ENCODE data around the gene CCL3. TPM values are rescaled to one million over a fixed set of nuclear protein-coding genes. Genes with fewer than 3 reads are reported as not detected.
"Not testable (repeated sequence)": the region's sequence is repeated elsewhere in the genome, so short reads cannot be mapped to it uniquely, and the experiment has no call there.

The CCL3 gene
- total and polyA plus RNA-seq, 2 donors (not counting 3 experiments of a cell fraction or from before 2014, with no cell fraction given) = not detected

DNA sequence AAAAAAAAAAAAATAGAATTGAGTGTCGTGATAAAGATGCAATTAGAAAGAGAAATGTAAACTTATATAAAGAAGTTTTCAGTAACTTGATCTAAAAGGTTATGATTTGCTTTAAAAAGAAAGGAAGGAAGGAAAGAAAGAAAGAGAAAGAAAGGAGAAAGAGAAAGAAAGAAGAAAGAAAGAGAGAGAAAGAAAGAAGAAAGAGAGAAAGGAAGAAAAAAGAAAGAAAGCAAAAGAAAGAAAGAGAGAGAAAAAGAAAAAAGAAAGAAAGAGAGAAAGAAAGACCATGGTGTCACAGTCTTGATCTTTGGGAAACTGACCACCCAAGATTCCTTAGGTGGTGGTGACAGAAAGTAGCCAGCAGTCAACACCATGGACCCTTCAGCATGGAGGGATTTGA, 4.3 kb upstream of the CCL3 start:
- CTCF ChIA-PET = no interaction called here
- POLR2A ChIA-PET = no interaction called here

GRCh38 chr17:36092715-36093114, 2.8 kb upstream of the CCL3 start:
- POLR2A ChIA-PET; H3K36me3 ChIP-seq (ENCODE audit: control insufficient read depth in 2 of 2, extremely low read depth in 1 of 2, insufficient read depth in 2 of 2, low read length in 2 of 2); CTCF ChIA-PET; DNase-seq (ENCODE audit: low read depth, low spot score); H3K4me1 ChIP-seq (ENCODE audit: control insufficient read depth, extremely low read depth, insufficient read depth, low read length); H3K27ac ChIP-seq (ENCODE audit: insufficient read depth, low read depth, low read length); BruUV-seq (replicated peaks); H3K4me2 ChIP-seq (ENCODE audit: insufficient read depth, low read length); H4K20me1 ChIP-seq (replicated peaks; ENCODE audit: control insufficient read depth, extremely low read depth, insufficient read depth, low read length); intact Hi-C loops (cut with micrococcal nuclease); H3K4me3 ChIP-seq (replicated peaks in 1 of 3; ENCODE audit: insufficient read depth in 1 of 3, low read depth in 1 of 3, low read length in 3 of 3); H2AFZ ChIP-seq (ENCODE audit: low read depth, low read length); dilution Hi-C loops (cut with MboI; ENCODE audit: extremely low pct_ligation_motif_present, low sequenced_read_pairs); H3K9me1 ChIP-seq (replicated peaks; ENCODE audit: control insufficient read depth, extremely low read depth, insufficient read depth, low read length); H3K9me3 ChIP-seq (replicated peaks; ENCODE audit: control insufficient read depth, insufficient read depth, low read length); FAIRE-seq; H3K79me2 ChIP-seq (ENCODE audit: control insufficient read depth, insufficient read depth, low read length); H3K9ac ChIP-seq (replicated peaks; ENCODE audit: extremely low read depth, insufficient read depth, low read length); H3K27me3 ChIP-seq (ENCODE audit: control insufficient read depth in 2 of 2, insufficient read depth in 2 of 2, low read length in 2 of 2): not testable (repeated sequence)

More for the DNA sequence above, 4.3 kb upstream of the CCL3 start:
- no TSS peak for BruUV-seq (replicated peaks)
- Histone ChIP-seq H2AFZ (ENCODE audit: low read depth, low read length) (no peak overlapping the region), H4K20me1 (replicated peaks; ENCODE audit: control insufficient read depth, extremely low read depth, insufficient read depth, low read length) (no peaks in the 10 kb centered on the region), H3K4me2 (ENCODE audit: insufficient read depth, low read length) (no peak overlapping the region), H3K79me2 (ENCODE audit: control insufficient read depth, insufficient read depth, low read length) (no peaks in the 10 kb centered on the region), H3K9ac (replicated peaks; ENCODE audit: extremely low read depth, insufficient read depth, low read length) (no peak overlapping the region), H3K9me1 (replicated peaks; ENCODE audit: control insufficient read depth, extremely low read depth, insufficient read depth, low read length) (no peaks in the 10 kb centered on the region), H3K27me3 (ENCODE audit: control insufficient read depth in 2 of 2, insufficient read depth in 2 of 2, low read length in 2 of 2) (peaks cover 7% of the 10 kb centered on the region in 2 experiments), H3K27ac (ENCODE audit: insufficient read depth, low read depth, low read length) (no peak overlapping the region), H3K9me3 (replicated peaks; ENCODE audit: control insufficient read depth, insufficient read depth, low read length) (no peaks in the 10 kb centered on the region), H3K4me3 (replicated peaks in 1 of 3; ENCODE audit: insufficient read depth in 1 of 3, low read depth in 1 of 3, low read length in 3 of 3) (no peak overlapping the region), H3K4me1 (ENCODE audit: control insufficient read depth, extremely low read depth, insufficient read depth, low read length) (no peaks in the 10 kb centered on the region), H3K36me3 (ENCODE audit: control insufficient read depth in 2 of 2, extremely low read depth in 1 of 2, insufficient read depth in 2 of 2, low read length in 2 of 2) (no peaks in the 10 kb centered on the region)
- dilution Hi-C loops (cut with MboI; ENCODE audit: extremely low pct_ligation_motif_present, low sequenced_read_pairs) (no loop called here), intact Hi-C loops (cut with micrococcal nuclease) (no loop called here)
- FAIRE-seq = no peak
- no peak for DNase-seq (ENCODE audit: low read depth, low spot score)
- TF ChIP-seq JUN (IDR thresholded peaks at IDR 0.05; ENCODE audit: borderline replicate concordance, insufficient read depth, insufficient read length, low read depth) (no peak), FOS (IDR thresholded peaks at IDR 0.05; ENCODE audit: borderline replicate concordance, insufficient read depth, low read length) (no peak), MYC (IDR thresholded peaks at IDR 0.05; ENCODE audit: low read depth, low read length) (no peak), POLR2A (IDR thresholded peaks at IDR 0.05; ENCODE audit: low read depth, low read length) (no peak), POLR2AphosphoS5 (IDR thresholded peaks at IDR 0.05; ENCODE audit: insufficient read depth, low read depth, low read length) (no peak), GATA2 (IDR thresholded peaks at IDR 0.05; ENCODE audit: insufficient read depth, insufficient read length, low read depth, low read length) (no peak)
- TF ChIP-seq, protein P1, sequence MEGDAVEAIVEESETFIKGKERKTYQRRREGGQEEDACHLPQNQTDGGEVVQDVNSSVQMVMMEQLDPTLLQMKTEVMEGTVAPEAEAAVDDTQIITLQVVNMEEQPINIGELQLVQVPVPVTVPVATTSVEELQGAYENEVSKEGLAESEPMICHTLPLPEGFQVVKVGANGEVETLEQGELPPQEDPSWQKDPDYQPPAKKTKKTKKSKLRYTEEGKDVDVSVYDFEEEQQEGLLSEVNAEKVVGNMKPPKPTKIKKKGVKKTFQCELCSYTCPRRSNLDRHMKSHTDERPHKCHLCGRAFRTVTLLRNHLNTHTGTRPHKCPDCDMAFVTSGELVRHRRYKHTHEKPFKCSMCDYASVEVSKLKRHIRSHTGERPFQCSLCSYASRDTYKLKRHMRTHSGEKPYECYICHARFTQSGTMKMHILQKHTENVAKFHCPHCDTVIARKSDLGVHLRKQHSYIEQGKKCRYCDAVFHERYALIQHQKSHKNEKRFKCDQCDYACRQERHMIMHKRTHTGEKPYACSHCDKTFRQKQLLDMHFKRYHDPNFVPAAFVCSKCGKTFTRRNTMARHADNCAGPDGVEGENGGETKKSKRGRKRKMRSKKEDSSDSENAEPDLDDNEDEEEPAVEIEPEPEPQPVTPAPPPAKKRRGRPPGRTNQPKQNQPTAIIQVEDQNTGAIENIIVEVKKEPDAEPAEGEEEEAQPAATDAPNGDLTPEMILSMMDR (IDR thresholded peaks at IDR 0.05; ENCODE audit: extremely low read depth in 1 of 2, insufficient read depth in 1 of 2, low read depth in 1 of 2, low read length in 2 of 2) = no peak
